Pancreas (tissue), 10 donors: ENCODE measurements around the gene ZNF397. TPM values are rescaled to one million over a fixed set of nuclear protein-coding genes. Genes with fewer than 3 reads are reported as not detected.

Experiments
- ATAC-seq, 4 donors: fragments of 200-7000 bp; cut with Tn5 transposase; one replicate each; pipeline versions ENCODE4 v1.8.0 to v1.9.1; 2020; ENCODE audit warnings: mild to moderate bottlenecking in 4 of 4, moderate library complexity in 4 of 4
- DNase-seq, 6 donors: peaks; one replicate each; pipeline ENCODE4 v3.0.0-alpha.2; 2020
- FAIRE-seq: peaks from 2 replicates; lab custom pipeline; 2012; peaks lifted over from hg19 to GRCh38; lab: Jason Lieb, UNC
- H3K27ac ChIP-seq, 4 donors: fragments of 200-600 bp; sonication (generic); 1 replicate in 3 of 4; 2 replicates in 1 of 4; pipeline versions ENCODE4 v1.5.0 to v1.8.0; 2020
- H3K27me3 ChIP-seq, 4 donors: fragments of 200-600 bp; one replicate each; pipeline ENCODE4 v1.8.0; 2021
- H3K36me3 ChIP-seq, 3 donors: fragments of 200-600 bp; sonication (generic) in 1 of 3; one replicate each; pipeline versions ENCODE4 v1.5.0 to v1.8.0; 2020 to 2021
- H3K4me1 ChIP-seq, 3 donors: fragments of 200-600 bp; one replicate each; pipeline ENCODE4 v1.8.0; 2021
- H3K4me3 ChIP-seq, 4 donors: fragments of 200-600 bp; sonication (generic) in 2 of 4; one replicate each; pipeline versions ENCODE4 v1.5.0 to v1.8.0; 2020 to 2021
- H3K9me3 ChIP-seq, 4 donors: fragments of 200-600 bp; one replicate each; pipeline ENCODE4 v1.8.0; 2021
- WGBS, 2 donors: extraction: QIAGEN DNeasy Blood & Tissue Kit; methylation state at CpG; one replicate each; pipeline ENCODE4 v1.1.7; 2013; 5-methylcytosine and 5-hydroxymethylcytosine counted together
- intact Hi-C, 3 donors: fragments of 100-400 bp; cut with DNase I; formaldehyde crosslinking; loops; one replicate each; pipeline versions ENCODE4 v1.11.1 to v1.14.2; 2022
- polyA plus RNA-seq, 2 donors: library from polyadenylated mRNA; stranded (reverse); fragments of 200-250 nt; gene quantifications; one replicate each; pipeline ENCODE4 v1.2.3, GENCODE V29; 2013
- total RNA-seq, 6 donors: library from RNA; stranded (reverse); fragmentation: NEBNext Ultra II Directional in 4 of 6; extraction: Animal tissue kit (Norgen Biotek cat#: 25700) in 4 of 6; gene quantifications; one replicate each; pipeline versions ENCODE4 v1.2.1 to v1.2.4, GENCODE V29; 2021 to 2023
- TF ChIP-seq, protein P1 (sequence below), 4 donors: fragments of 200-600 bp; sonication (generic) in 3 of 4; IDR thresholded peaks; one replicate each; pipeline versions ENCODE4 v1.5.0 to v1.8.0; 2021; ENCODE audit warnings: antibody characterized with exemption in 4 of 4
- donor health status: healthy with polysubstance abuse.
- donor health status: DM: no; HTN: no; CAD: no; lungs with moderate emphysema.
- donor health status: DM: no; HTN: no; CAD: no.
- donor health status: control.
- donor health status: control.
- donor health status: Bipolar disorder and iron deficiency.
- donor health status: DM: yes; HTN: yes; CAD: no.
- donor health status: DM: no; HTN: no; CAD: no.
- donor health status: DM: no; HTN: no; CAD: no.
- donor health status: DM: yes; HTN: yes; CAD: no.

ZNF397 gene
- total and polyA plus RNA-seq, 8 donors: 8.5 to 16.3 (median 9.4) TPM

DNA sequence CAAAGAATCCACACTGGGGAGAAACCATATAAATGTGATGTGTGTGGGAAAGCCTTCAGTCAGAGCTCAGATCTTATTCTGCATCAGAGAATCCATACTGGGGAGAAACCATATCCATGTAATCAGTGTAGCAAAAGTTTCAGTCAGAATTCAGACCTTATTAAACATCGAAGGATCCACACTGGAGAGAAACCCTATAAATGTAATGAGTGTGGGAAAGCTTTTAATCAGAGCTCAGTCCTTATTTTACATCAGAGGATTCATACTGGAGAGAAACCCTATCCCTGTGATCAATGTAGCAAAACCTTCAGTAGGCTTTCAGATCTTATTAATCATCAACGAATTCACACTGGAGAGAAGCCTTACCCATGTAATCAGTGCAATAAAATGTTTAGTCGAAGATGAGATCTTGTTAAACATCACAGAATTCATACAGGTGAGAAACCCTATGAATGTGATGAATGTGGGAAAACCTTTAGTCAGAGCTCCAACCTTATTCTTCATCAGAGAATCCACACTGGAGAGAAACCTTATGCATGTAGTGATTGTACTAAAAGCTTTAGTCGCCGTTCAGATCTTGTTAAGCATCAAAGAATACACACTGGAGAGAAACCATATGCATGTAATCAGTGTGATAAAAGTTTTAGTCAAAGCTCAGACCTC, 65.9 kb downstream of the ZNF397 start:
- no peaks in the 10 kb centered on the region for H3K4me1 ChIP-seq
- FAIRE-seq (no peak), ATAC-seq (no peak), DNase-seq (no peak)
- H3K27ac ChIP-seq: no peak overlapping the region
- peaks cover 0 to 15% (median 0%) of the 10 kb centered on the region in 3 donors for H3K36me3 ChIP-seq
- H3K4me3 ChIP-seq: no peak overlapping the region
- intact Hi-C loops: no loop called here
- peaks cover 0 to 19% (median 2%) of the 10 kb centered on the region in 4 donors for H3K9me3 ChIP-seq
- WGBS, 2 donors: 98 to 100% methylated on average over 5 of the region's 5 CpGs
- TF ChIP-seq, protein P1, sequence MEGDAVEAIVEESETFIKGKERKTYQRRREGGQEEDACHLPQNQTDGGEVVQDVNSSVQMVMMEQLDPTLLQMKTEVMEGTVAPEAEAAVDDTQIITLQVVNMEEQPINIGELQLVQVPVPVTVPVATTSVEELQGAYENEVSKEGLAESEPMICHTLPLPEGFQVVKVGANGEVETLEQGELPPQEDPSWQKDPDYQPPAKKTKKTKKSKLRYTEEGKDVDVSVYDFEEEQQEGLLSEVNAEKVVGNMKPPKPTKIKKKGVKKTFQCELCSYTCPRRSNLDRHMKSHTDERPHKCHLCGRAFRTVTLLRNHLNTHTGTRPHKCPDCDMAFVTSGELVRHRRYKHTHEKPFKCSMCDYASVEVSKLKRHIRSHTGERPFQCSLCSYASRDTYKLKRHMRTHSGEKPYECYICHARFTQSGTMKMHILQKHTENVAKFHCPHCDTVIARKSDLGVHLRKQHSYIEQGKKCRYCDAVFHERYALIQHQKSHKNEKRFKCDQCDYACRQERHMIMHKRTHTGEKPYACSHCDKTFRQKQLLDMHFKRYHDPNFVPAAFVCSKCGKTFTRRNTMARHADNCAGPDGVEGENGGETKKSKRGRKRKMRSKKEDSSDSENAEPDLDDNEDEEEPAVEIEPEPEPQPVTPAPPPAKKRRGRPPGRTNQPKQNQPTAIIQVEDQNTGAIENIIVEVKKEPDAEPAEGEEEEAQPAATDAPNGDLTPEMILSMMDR (IDR thresholded peaks at IDR 0.05): no peak
- no peaks in the 10 kb centered on the region for H3K27me3 ChIP-seq

Other genes starting within 250 kb of the ZNF397 start
- 10 to 100 TPM in 3 of 6 donors, 1 to 10 TPM in 3; 8.4 to 18.2 (median 10.6) TPM for gene MAPRE2, start 199.6 kb upstream of the ZNF397 start, total RNA-seq
- gene MAPRE2, start 199.6 kb upstream of the ZNF397 start, polyA plus RNA-seq: 10 to 100 TPM in 1 of 2 donors, 1 to 10 TPM in 1; 4.8 to 13.0 TPM
- gene ZSCAN30, start 49.2 kb downstream of the ZNF397 start, total RNA-seq: 10 to 100 TPM in 1 of 6 donors, 1 to 10 TPM in 5; 5.2 to 16.9 (median 8.5) TPM
- gene ZSCAN30, start 49.2 kb downstream of the ZNF397 start, polyA plus RNA-seq: 10 to 100 TPM in 1 of 2 donors, 1 to 10 TPM in 1; 8.7 to 13.9 TPM
- gene ZNF24, start 103.4 kb downstream of the ZNF397 start, total RNA-seq: 10 to 100 TPM; 17.3 to 37.8 (median 25.3) TPM
- 10 to 100 TPM in 1 of 2 donors, 1 to 10 TPM in 1; 7.5 to 15.9 TPM for gene ZNF24, start 103.4 kb downstream of the ZNF397 start, polyA plus RNA-seq
- 1 to 10 TPM; 2.1 to 3.8 (median 2.4) TPM for gene ZNF396, start 136.3 kb downstream of the ZNF397 start, total RNA-seq
- gene ZNF396, start 136.3 kb downstream of the ZNF397 start, polyA plus RNA-seq: 1 to 10 TPM; 1.2 to 2.7 TPM